GM18508 (cell line): Measurements from ENCODE around the gene SUCNR1.
"Not testable (repeated sequence)": the region's sequence is repeated elsewhere in the genome, so short reads cannot be mapped to it uniquely, and the experiment has no call there.

Experiments used
- ATAC-seq: cut with Tn5 transposase; IDR thresholded peaks from one replicate; pipeline ENCODE4 v1.9.1; 2021; ENCODE audit warnings: moderate number of reproducible peaks; ENCODE audit not compliant: insufficient read depth, unreplicated experiment

SUCNR1 gene

GRCh38 chr3:151873398-151873797 is at the start of gene SUCNR1:
SUCNR1 (plus strand) TSS chr3:151873643; CDS start chr3:151879893, 6,250 bp downstream.
- no peak for ATAC-seq

- no peak for ATAC-seq
These were observed 45.6 kb upstream of the SUCNR1 start for GRCh38 chr3:151827816-151828215.

- no peak for ATAC-seq
These were observed 37.5 kb upstream of the SUCNR1 start for GRCh38 chr3:151835751-151836525.

GRCh38 chr3:151837057-151837456 is 36.4 kb upstream of the SUCNR1 start:
- no peak for ATAC-seq

GRCh38 chr3:151838574-151839312 is 34.7 kb upstream of the SUCNR1 start:
- no peak for ATAC-seq

- ATAC-seq = no peak
These were observed 34.2 kb upstream of the SUCNR1 start for GRCh38 chr3:151839313-151839631.

GRCh38 chr3:151841801-151842200 is 31.6 kb upstream of the SUCNR1 start:
- ATAC-seq = no peak

GRCh38 chr3:151843275-151843674 is 30.2 kb upstream of the SUCNR1 start:
- no peak for ATAC-seq

- ATAC-seq = no peak
These were observed 28.0 kb upstream of the SUCNR1 start for GRCh38 chr3:151845306-151845905.

GRCh38 chr3:151850065-151850464 is 23.4 kb upstream of the SUCNR1 start:
- not testable (repeated sequence) for ATAC-seq

- ATAC-seq = no peak
These were observed 21.2 kb upstream of the SUCNR1 start for GRCh38 chr3:151852074-151852811.

GRCh38 chr3:151856118-151856517 is 17.3 kb upstream of the SUCNR1 start:
- ATAC-seq = no peak

GRCh38 chr3:151856641-151857040 is 16.8 kb upstream of the SUCNR1 start:
- ATAC-seq = no peak

- ATAC-seq = no peak
These were observed 14.2 kb upstream of the SUCNR1 start for GRCh38 chr3:151859233-151859673.

GRCh38 chr3:151859905-151860304 is 13.5 kb upstream of the SUCNR1 start:
- ATAC-seq = no peak

GRCh38 chr3:151863611-151864010 is 9.8 kb upstream of the SUCNR1 start:
- ATAC-seq = no peak

- no peak for ATAC-seq
These were observed 8.9 kb upstream of the SUCNR1 start for GRCh38 chr3:151864423-151865101.

- no peak for ATAC-seq
These were observed 6.6 kb upstream of the SUCNR1 start for GRCh38 chr3:151866711-151867410.

- ATAC-seq = no peak
These were observed 5.8 kb upstream of the SUCNR1 start for GRCh38 chr3:151867666-151868065.
